HEK293T (cell line): Measurements from ENCODE around the gene C2.

Experiments
- ARNT ChIP-seq: fragments of 450-650 bp; IDR thresholded peaks from 2 replicates; pipeline ENCODE4 v1.6.1; 2017; ENCODE audit warnings: mild to moderate bottlenecking
- BHLHE40 ChIP-seq: fragments of 450-650 bp; IDR thresholded peaks from 2 replicates; pipeline ENCODE4 v1.6.1; 2016; ENCODE audit warnings: mild to moderate bottlenecking, moderate library complexity, borderline replicate concordance
- CTBP1 ChIP-seq: fragments of 450-650 bp; IDR thresholded peaks from 2 replicates; pipeline ENCODE4 v1.6.1; 2016; ENCODE audit warnings: borderline replicate concordance
- ELF4 ChIP-seq: fragments of 450-650 bp; IDR thresholded peaks from 2 replicates; pipeline ENCODE4 v1.6.1; 2017; ENCODE audit warnings: antibody characterized with exemption
- FOXA1 ChIP-seq: fragments of 450-650 bp; IDR thresholded peaks from 2 replicates; pipeline ENCODE4 v1.6.1; 2016; ENCODE audit warnings: mild to moderate bottlenecking
- FOXK2 ChIP-seq: fragments of 450-650 bp; IDR thresholded peaks from 2 replicates; pipeline ENCODE4 v1.6.1; 2016; ENCODE audit warnings: mild to moderate bottlenecking
- FOXM1 ChIP-seq: fragments of 450-650 bp; IDR thresholded peaks from 2 replicates; pipeline ENCODE4 v1.6.1; 2017; ENCODE audit warnings: mild to moderate bottlenecking, borderline replicate concordance
- LEF1 ChIP-seq: fragments of 450-650 bp; IDR thresholded peaks from 2 replicates; pipeline ENCODE4 v1.6.1; 2017; ENCODE audit warnings: mild to moderate bottlenecking, borderline replicate concordance
- NFRKB ChIP-seq: fragments of 450-650 bp; IDR thresholded peaks from 2 replicates; pipeline ENCODE4 v1.6.1; 2016; ENCODE audit warnings: mild to moderate bottlenecking, moderate library complexity
- PKNOX1 ChIP-seq: fragments of 450-650 bp; IDR thresholded peaks from 2 replicates; pipeline ENCODE4 v1.6.1; 2016
- SP1 ChIP-seq: fragments of 450-650 bp; IDR thresholded peaks from 2 replicates; pipeline ENCODE4 v1.6.1; 2017
- SUZ12 ChIP-seq: fragments of 450-650 bp; IDR thresholded peaks from 2 replicates; pipeline ENCODE4 v1.6.1; 2016; ENCODE audit warnings: mild to moderate bottlenecking
- TARDBP ChIP-seq: fragments of 450-650 bp; IDR thresholded peaks from 2 replicates; pipeline ENCODE4 v1.6.1; 2016
- ZNF384 ChIP-seq: fragments of 450-650 bp; IDR thresholded peaks from 2 replicates; pipeline ENCODE4 v1.6.1; 2016

GRCh38 chr6:31977816-31978431 is 50.4 kb downstream of the C2 start:
- no peak for TF ChIP-seq ELF4
- TF ChIP-seq SP1: no peak
- TF ChIP-seq FOXA1: no peak
- TF ChIP-seq BHLHE40: no peak
- no peak for TF ChIP-seq FOXM1
- no peak for TF ChIP-seq ARNT
- TF ChIP-seq ZNF384: no peak
- TF ChIP-seq FOXK2: no peak
- no peak for TF ChIP-seq TARDBP
- no peak for TF ChIP-seq SUZ12
- no peak for TF ChIP-seq NFRKB
- no peak for TF ChIP-seq CTBP1
- no peak for TF ChIP-seq PKNOX1
- no peak for TF ChIP-seq LEF1
